ENCODE data around the gene PTPRB.

The PTPRB gene

DNA sequence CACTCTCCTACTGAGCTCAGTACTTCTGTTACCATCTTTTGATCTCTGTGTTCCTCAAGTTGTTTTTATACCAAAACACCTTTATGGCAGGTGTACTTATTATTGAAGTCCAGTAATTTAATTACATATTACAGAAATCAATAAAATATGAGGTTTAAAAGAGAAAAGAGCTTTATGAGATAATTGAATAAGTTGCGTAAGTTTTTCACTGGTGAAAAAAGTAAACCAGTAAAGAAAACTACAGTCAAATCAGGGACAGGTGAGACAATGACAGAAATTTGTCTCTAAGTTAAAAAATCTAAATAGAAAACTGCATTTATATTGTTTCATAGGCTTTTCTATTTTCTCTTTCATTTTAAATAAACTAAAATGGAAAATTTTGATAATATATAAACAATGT is 29.1 kb upstream of the PTPRB start:
- DNase-seq (ENCODE audit: low read depth) = no peak
- H3K4me3 ChIP-seq (ENCODE audit: low read length) = no peak overlapping the region
- TF ChIP-seq CTCF (IDR thresholded peaks at IDR 0.05; ENCODE audit: insufficient read depth, low read depth, low read length, missing control alignments) = no peak

GRCh38 chr12:70664465-70664881 is 27.2 kb upstream of the PTPRB start:
- TF ChIP-seq CTCF (IDR thresholded peaks at IDR 0.05; ENCODE audit: insufficient read depth, low read depth, low read length, missing control alignments) = no peak
- H3K4me3 ChIP-seq (ENCODE audit: low read length) = no peak overlapping the region
- DNase-seq (ENCODE audit: low read depth) = peak; percentile 4

DNA sequence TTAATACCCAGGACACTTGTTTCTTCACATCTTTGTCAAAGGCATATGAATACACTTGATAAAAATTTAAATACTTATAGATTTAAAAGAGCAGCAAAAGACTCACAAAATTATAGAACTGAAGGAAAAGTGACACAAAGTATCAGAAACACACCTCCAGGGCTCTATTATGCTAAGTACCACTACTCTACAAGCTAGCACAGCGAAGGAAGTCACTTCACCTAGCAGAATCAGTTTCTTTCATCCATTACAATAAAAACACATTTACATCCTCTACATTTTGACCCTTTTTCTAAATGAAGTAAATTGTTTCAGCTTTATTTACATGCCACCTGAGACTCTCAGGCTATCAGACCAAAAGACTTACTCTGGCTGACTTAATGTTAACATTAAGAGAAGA is 26.6 kb upstream of the PTPRB start:
- no peak for DNase-seq (ENCODE audit: low read depth)
- no peak overlapping the region for H3K4me3 ChIP-seq (ENCODE audit: low read length)
- TF ChIP-seq CTCF (IDR thresholded peaks at IDR 0.05; ENCODE audit: insufficient read depth, low read depth, low read length, missing control alignments) = no peak

DNA sequence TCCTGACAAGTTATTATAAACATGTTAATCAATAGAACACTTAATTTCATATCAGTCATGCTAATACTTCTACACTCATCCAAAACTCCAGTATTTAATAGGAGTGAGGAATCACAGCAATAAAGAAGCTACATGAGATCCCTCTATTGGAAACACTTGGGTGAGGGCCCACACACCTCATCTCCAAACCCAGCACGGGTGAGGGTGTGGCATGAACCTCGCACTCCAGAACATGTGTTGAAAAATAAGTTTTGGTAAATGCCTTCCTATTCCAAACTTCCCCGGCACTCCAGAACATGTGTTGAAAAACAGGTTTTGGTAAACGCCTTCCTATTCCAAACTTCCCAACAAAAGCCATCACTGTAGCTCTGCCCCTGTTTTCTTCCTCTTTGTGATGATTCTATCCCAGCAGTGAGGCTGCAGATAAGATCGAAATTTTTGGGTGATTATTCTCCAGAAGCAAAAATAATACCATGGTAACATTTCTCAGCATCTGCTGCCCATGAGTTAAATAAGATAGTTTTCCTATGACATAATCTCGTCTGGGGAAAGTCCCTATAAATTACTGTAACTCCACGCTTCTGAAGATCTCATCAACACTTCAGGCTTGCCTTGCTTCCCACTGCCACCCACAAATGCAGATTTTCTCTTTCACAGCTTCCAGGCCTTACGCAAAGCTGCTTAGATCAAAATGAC is 24.4 kb upstream of the PTPRB start:
- no peak overlapping the region for H3K4me3 ChIP-seq (ENCODE audit: low read length)
- DNase-seq (ENCODE audit: low read depth) = peak; percentile 52
- no peak for TF ChIP-seq CTCF (IDR thresholded peaks at IDR 0.05; ENCODE audit: insufficient read depth, low read depth, low read length, missing control alignments)

DNA sequence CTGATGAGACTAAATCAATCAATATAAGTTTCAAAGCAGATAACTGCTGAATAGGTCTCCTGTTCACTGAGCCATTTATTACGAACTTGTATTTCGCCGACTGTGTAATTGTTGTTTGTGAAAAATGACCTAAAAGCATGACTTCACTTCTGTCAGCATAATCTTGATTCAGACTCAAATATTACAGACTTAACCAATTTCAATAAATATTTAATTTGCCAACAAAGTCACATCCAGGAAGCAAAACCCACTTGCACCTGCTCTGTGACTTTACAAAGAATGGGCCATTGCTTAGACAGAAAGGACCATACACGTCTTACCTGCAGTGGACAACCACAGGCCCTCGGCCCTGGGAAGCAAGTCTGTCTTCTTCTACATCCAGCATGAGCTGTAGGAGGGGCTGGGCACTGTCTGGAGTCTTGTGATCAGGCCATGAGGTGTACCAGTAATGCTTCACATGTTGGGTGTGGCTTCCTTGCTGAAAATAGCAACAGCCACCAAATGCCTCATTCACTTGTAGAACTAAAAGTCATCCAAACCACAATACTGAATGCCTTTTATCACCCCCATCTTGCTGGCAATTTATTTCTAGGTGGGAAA is 23.5 kb upstream of the PTPRB start:
- TF ChIP-seq CTCF (IDR thresholded peaks at IDR 0.05; ENCODE audit: insufficient read depth, low read depth, low read length, missing control alignments) = no peak
- no peak overlapping the region for H3K4me3 ChIP-seq (ENCODE audit: low read length)
- DNase-seq (ENCODE audit: low read depth) = peak; percentile 83

- no peak overlapping the region for H3K4me3 ChIP-seq (ENCODE audit: low read length)
- TF ChIP-seq CTCF (IDR thresholded peaks at IDR 0.05; ENCODE audit: insufficient read depth, low read depth, low read length, missing control alignments) = no peak
- DNase-seq (ENCODE audit: low read depth) = no peak
Measured at GRCh38 chr12:70660002-70660604, 22.9 kb upstream of the PTPRB start.
